MCF 10A (cell line): ENCODE measurements around the gene EXOC3L1. TPM values are rescaled to one million over a fixed set of nuclear protein-coding genes. Genes with fewer than 3 reads are reported as not detected.
A peak's percentile ranks its signal among the peaks of the same experiment; 100 is the strongest.

Source experiments
- BruUV-seq: library from RNA; stranded (reverse); fragments of 400-500 nt; replicated peaks from 2 replicates; lab custom pipeline; 2021; lab: Mats Ljungman, UMichigan
- CTCF ChIA-PET: fragments of 300-600 bp; sonication (Branson Sonifier 250); formaldehyde crosslinking; extraction: SDS; loops from one replicate; lab custom pipeline; 2021; ENCODE audit warnings: antibody characterized with exemption, inconsistent platforms; lab: Yijun Ruan, JAX
- POLR2A ChIA-PET: fragments of 300-600, 350-650 bp; sonication (Branson Sonifier 250); formaldehyde crosslinking; extraction: SDS; loops from one replicate; lab custom pipeline; 2020; ENCODE audit warnings: antibody characterized with exemption, inconsistent platforms; lab: Yijun Ruan, JAX
- DNase-seq: peaks from one replicate; pipeline ENCODE4 v3.0.0-alpha.2; 2018; ENCODE audit not compliant: unreplicated experiment
- H3K27ac Mint-ChIP-seq: one replicate; pipeline ENCODE4 v1.8.0; 2022; ENCODE audit warnings: mild to moderate bottlenecking, low read depth, mixed read lengths; ENCODE audit not compliant: unreplicated experiment
- H3K27me3 Mint-ChIP-seq: one replicate; pipeline ENCODE4 v1.8.0; 2022; ENCODE audit warnings: mixed read lengths; ENCODE audit not compliant: insufficient read depth, unreplicated experiment
- H3K36me3 Mint-ChIP-seq: one replicate; pipeline ENCODE4 v1.8.0; 2022; ENCODE audit warnings: mild to moderate bottlenecking, moderate library complexity, mixed read lengths; ENCODE audit not compliant: insufficient read depth, unreplicated experiment
- H3K4me1 Mint-ChIP-seq: one replicate; pipeline ENCODE4 v1.8.0; 2022; ENCODE audit warnings: mixed read lengths; ENCODE audit not compliant: insufficient read depth, unreplicated experiment
- H3K4me3 Mint-ChIP-seq: one replicate; pipeline ENCODE4 v1.8.0; 2022; ENCODE audit warnings: mild to moderate bottlenecking, moderate library complexity, mixed read lengths; ENCODE audit not compliant: unreplicated experiment
- H3K9me3 Mint-ChIP-seq: one replicate; pipeline ENCODE4 v1.8.0; 2022; ENCODE audit warnings: mixed read lengths; ENCODE audit not compliant: unreplicated experiment
- CTCF ChIP-seq: fragments of 200-600 bp; IDR thresholded peaks from one replicate; pipeline ENCODE4 v1.8.0; 2022; ENCODE audit warnings: antibody characterized with exemption, mild to moderate bottlenecking; ENCODE audit not compliant: unreplicated experiment
- intact Hi-C: fragments of 100-400 bp; cut with micrococcal nuclease; formaldehyde crosslinking; loops from 2 replicates; pipeline ENCODE4 v1.14.1; 2022
- total RNA-seq: library from RNA; stranded (reverse); gene quantifications from 2 replicates; pipeline ENCODE4 v1.2.3, GENCODE V29; 2022

Gene EXOC3L1
- total RNA-seq, 1 experiment from 2014 or later = not detected

GRCh38 chr16:67227567-67227921, 37.6 kb upstream of the EXOC3L1 start:
- CTCF ChIA-PET = interaction anchor here (0.6 to 3.1 kb wide), 17 partner anchors 9 to 407 kb away, joined by 3 to 16 read pairs (median 4); partner anchors contain the start of gene E2F4
- intact Hi-C loops = loop anchor here (2.0 kb wide), 2 partner anchors 19 to 29 kb away; partner anchors contain the start of genes ELMO3 and FHOD1
- Mint-ChIP-seq H3K27ac (peak overlapping the region; percentile 99), H3K4me1 (peaks cover 21% of the 10 kb centered on the region), H3K9me3 (no peaks in the 10 kb centered on the region), H3K36me3 (peaks cover 40% of the 10 kb centered on the region), H3K27me3 (no peaks in the 10 kb centered on the region), H3K4me3 (peak overlapping the region; percentile 99)
- BruUV-seq = no TSS peak
- no peak for DNase-seq
- POLR2A ChIA-PET = interaction anchor here (0.6 to 5.2 kb wide), 19 partner anchors 8 to 334 kb away, joined by 3 to 87 read pairs (median 5); partner anchors contain the start of genes ATP6V0D1, CTCF, ELMO3 and FHOD1
- TF ChIP-seq CTCF = no peak

GRCh38 chr16:67226804-67227566, 37.0 kb upstream of the EXOC3L1 start, which contains the start of gene TMEM208:
TSS of gene TMEM208 (plus strand) at chr16:67227130. CDS start at chr16:67227219, 89 bp downstream.
- peak; percentile 99 for DNase-seq
- ChIA-PET CTCF (interaction anchor here (0.6 to 3.1 kb wide), 21 partner anchors 9 to 408 kb away, joined by 3 to 16 read pairs (median 4); partner anchors contain the start of gene NOL3), POLR2A (interaction anchor here (0.8 to 5.2 kb wide), 18 partner anchors 8 to 347 kb away, joined by 3 to 87 read pairs (median 6); partner anchors contain the start of genes ATP6V0D1, CTCF, ELMO3 and FHOD1)
- TF ChIP-seq CTCF = no peak
- peak within 1 kb of the TSS; percentile 99 for H3K27ac Mint-ChIP-seq
- peaks cover 21% of the 10 kb centered on the region for H3K4me1 Mint-ChIP-seq
- TSS peak; percentile 36 for BruUV-seq
- H3K4me3 Mint-ChIP-seq = peak within 1 kb of the TSS; percentile 99
- no peaks in the 10 kb centered on the region for H3K27me3 Mint-ChIP-seq
- H3K9me3 Mint-ChIP-seq = no peaks in the 10 kb centered on the region
- H3K36me3 Mint-ChIP-seq = peaks cover 34% of the 10 kb centered on the region
- intact Hi-C loops = loop anchor here (2.0 kb wide), 2 partner anchors 20 to 28 kb away; partner anchors contain the start of genes ELMO3 and FHOD1

- BruUV-seq = TSS peak; percentile 46
- CTCF ChIA-PET = interaction anchor here (0.7 to 3.1 kb wide), 12 partner anchors 9 to 280 kb away, joined by 3 to 16 read pairs (median 4); partner anchors contain the start of gene NOL3
Observed at GRCh38 chr16:67226295-67226803, 36.4 kb upstream of the EXOC3L1 start.

More at GRCh38 chr16:67226295-67226803, 36.4 kb upstream of the EXOC3L1 start:
- Mint-ChIP-seq H3K4me1 (peaks cover 21% of the 10 kb centered on the region), H3K27ac (peak overlapping the region; percentile 99), H3K36me3 (peaks cover 32% of the 10 kb centered on the region), H3K9me3 (no peaks in the 10 kb centered on the region), H3K27me3 (no peaks in the 10 kb centered on the region), H3K4me3 (peak overlapping the region; percentile 99)
- TF ChIP-seq CTCF = no peak
- POLR2A ChIA-PET = interaction anchor here (0.9 to 5.2 kb wide), 15 partner anchors 9 to 346 kb away, joined by 3 to 87 read pairs (median 6); partner anchors contain the start of genes ATP6V0D1, CTCF, ELMO3 and FHOD1
- DNase-seq = no peak
- intact Hi-C loops = loop anchor here (2.0 kb wide), 2 partner anchors 20 to 28 kb away; partner anchors contain the start of genes ELMO3 and FHOD1
